GM12891 (cell line): ENCODE results near the gene SLCO2B1.

ENCODE experiments used
- PAX5 ChIP-seq: IDR thresholded peaks from 2 replicates; pipeline ENCODE4 v1.6.1; 2011; ENCODE audit warnings: low read length, moderate library complexity, mild to moderate bottlenecking; ENCODE audit not compliant: insufficient read depth, severe bottlenecking
- POLR2A ChIP-seq: IDR thresholded peaks from 2 replicates; pipeline ENCODE4 v1.6.1; 2011; ENCODE audit warnings: low read depth, low read length, control low read depth
- POLR2AphosphoS5 ChIP-seq: IDR thresholded peaks from 2 replicates; pipeline ENCODE4 v1.6.1; 2011; ENCODE audit warnings: low read depth, low read length, control low read depth
- SPI1 ChIP-seq: IDR thresholded peaks from 2 replicates; pipeline ENCODE4 v1.6.1; 2011; ENCODE audit warnings: low read depth, low read length, control low read depth
- TAF1 ChIP-seq: IDR thresholded peaks from 2 replicates; pipeline ENCODE4 v1.6.1; 2011; ENCODE audit warnings: low read depth, low read length, control low read depth

- TF ChIP-seq POLR2AphosphoS5 (no peak), POLR2A (no peak), SPI1 (peak; percentile 80), TAF1 (no peak), PAX5 (no peak)
Observed at GRCh38 chr11:75174781-75175370, 24.0 kb downstream of the SLCO2B1 start.
